Pons (tissue), 1 donor: ENCODE results near the gene PSENEN.

Experiments used
- DNase-seq: peaks from one replicate; pipeline ENCODE4 v3.0.0-alpha.2; 2016; ENCODE audit warnings: low spot score

PSENEN gene

GRCh38 chr19:35745328-35746086 is at the start of gene PSENEN, which contains the start of gene U2AF1L4:
TSS of gene PSENEN (plus strand) at chr19:35745651. CDS start at chr19:35745931, 280 bp downstream.
TSS of gene U2AF1L4 (minus strand) at chr19:35745418. CDS start at chr19:35745391, 27 bp downstream.
- peak; percentile 100 for DNase-seq

DNA sequence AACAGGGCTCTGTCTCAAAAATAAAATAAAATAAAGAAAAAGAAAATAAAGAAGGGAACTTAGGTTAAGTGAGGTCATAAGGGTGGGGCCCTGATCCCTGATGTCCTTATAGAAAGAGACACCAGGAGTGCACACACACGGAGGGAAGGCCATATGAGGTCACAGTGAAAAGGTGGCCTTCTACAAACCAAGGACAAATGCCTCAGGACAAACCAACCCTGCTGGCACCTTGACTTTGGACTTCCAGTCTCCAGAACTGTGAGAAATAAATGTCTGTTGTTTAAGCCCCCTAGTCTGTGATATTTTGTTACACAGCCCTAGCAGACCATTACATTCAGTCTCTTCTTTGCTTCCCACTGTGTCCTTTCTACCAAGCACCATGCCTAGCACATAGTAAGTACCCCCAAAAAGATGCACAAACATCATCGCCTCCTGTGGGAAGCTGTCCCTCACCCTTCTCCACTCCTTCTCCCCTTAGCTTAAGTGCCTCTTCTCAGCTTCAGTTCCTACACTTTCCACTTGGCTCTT is 49.5 kb upstream of the PSENEN start:
- DNase-seq = no peak

GRCh38 chr19:35696835-35697234 is 48.6 kb upstream of the PSENEN start:
- no peak for DNase-seq

- DNase-seq = peak; percentile 99
Measured at GRCh38 chr19:35702223-35703012, 43.0 kb upstream of the PSENEN start.

DNA sequence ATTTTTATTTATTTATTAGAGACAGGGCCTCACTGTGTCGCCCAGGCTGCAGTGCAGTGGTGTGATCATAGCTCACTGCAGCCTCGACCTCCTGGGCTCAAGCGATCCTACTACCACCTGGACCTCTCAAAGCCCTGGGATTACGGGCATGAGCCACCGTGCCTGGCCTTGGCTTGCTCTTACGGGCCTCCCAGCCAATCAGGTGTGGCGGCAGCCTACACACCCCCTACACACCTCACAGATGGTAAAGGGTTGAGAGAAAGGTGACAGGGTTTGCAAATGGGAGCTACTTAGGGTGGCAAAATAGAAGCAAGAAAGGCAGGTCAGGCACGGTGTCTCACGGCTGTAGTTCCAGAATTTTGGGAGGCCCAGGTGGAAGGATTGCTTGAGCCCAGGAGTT is 42.1 kb upstream of the PSENEN start:
- DNase-seq = no peak

DNA sequence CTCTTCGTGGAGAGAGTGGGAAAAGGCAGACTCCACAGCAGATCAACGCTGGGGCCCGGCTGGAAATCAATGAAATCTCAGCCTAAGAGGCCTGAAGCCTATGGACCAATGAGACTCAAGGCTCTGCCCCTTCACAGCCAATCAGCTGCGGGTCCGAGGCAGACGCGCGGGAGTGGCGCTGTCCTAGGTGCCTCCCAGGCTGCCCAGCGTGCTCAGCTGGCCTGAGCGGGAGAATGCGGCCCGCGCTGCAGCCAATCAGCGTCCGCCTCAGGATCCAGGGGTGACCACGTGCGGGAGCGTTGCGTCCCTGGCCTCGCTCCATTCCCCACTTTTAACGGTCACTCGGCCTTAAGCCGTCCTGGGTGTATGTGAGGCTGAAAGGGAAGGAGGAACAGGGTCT is 41.2 kb upstream of the PSENEN start, which contains the start of gene ZBTB32:
Gene ZBTB32 (plus strand): TSS at position 341 of the 400 bp plus-strand sequence. CDS start 10,069 bp downstream, outside the sequence.
- DNase-seq = no peak

- no peak for DNase-seq
Measured at GRCh38 chr19:35708391-35708790, 37.1 kb upstream of the PSENEN start.

DNA sequence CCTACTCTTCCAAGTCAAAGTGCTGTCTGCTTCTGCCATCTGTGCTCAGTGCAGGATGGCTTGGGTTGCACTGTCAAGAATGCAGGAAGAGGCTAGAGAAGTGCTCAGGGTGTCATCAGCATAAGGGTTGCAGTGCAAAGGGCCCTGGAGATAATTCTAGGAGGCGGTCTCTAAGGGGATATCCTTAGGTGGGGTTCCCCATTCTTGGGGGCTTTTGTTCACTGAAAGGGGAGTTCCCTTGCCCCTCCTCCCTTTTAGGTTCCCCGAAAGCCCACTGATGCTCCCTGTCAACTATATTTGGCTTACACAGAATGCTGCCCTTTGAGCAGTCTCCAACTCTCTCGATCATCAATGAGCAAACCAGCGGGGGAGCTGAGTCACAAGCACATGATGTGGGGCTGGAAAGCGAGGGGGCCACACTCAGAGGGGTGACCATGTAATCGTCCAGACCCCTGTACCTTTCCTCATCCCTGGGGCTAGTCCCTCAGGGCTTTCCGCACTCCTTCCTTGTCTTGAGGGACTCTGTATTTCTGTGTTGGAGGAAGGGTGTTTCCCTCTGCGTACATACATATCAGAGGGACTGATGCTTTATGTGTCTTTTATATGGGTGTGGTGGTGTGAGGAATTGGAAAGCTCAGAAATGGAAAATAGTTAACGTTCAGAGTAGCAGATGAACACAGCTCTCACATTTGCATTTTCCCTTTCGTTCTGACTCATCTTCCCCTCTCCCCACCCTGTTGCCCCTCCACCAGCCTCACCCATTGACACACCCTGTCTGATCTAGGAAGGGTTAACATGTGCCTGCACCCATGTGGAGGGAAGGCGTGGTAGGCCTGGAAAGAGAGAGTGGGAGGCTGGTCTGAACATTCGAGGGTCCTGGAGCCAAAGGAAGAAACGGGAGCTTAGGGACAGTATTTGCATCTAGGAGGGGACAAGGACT is 34.4 kb upstream of the PSENEN start:
- DNase-seq = no peak

DNA sequence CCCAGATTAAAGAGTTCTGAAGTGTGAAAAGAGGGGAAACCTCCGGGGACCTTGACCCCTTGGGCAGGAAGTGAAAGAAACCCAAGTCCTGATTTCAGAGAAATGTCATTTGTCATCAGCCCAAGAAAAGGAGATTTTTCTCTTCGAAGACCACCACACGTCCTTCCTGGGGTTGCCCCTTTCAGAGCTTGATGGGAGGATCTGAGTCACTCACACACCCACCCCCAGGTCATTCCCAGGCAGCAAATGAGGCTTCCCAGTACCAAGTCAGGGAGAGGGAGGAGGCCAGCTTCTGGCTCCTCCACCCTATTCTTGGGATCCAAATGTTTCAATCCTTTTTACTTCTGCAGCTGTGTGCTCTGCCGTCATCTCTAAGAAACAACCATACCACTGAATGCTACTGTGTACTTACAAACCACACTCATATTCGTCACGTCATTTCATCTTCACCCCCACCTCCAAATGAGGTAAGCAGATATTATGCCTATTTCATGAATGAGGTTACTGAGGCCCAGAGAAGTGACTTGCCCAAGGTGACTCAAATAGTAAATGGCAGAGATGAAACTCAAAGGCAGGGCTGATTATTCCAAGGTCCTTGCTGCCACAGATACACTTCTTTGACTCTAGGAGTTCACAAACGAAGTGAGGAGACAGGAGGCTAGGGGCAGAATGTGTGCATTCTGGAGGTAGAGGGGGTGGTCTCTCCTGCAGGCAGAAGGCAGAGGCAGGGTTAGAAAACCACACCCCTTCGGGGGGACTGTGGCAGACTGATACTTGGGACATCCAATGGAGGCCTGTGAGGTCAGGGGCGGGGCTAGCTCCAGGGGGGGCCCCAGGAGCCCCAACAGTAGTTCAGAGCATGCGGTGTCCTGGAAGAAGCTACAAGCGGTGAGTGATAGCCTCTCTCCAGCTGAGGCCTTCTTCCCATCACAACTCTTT is 32.6 kb upstream of the PSENEN start:
- no peak for DNase-seq

- no peak for DNase-seq
Measured at GRCh38 chr19:35713506-35713850, 32.0 kb upstream of the PSENEN start.

- DNase-seq = no peak
Measured at GRCh38 chr19:35713904-35714495, 31.5 kb upstream of the PSENEN start.

DNA sequence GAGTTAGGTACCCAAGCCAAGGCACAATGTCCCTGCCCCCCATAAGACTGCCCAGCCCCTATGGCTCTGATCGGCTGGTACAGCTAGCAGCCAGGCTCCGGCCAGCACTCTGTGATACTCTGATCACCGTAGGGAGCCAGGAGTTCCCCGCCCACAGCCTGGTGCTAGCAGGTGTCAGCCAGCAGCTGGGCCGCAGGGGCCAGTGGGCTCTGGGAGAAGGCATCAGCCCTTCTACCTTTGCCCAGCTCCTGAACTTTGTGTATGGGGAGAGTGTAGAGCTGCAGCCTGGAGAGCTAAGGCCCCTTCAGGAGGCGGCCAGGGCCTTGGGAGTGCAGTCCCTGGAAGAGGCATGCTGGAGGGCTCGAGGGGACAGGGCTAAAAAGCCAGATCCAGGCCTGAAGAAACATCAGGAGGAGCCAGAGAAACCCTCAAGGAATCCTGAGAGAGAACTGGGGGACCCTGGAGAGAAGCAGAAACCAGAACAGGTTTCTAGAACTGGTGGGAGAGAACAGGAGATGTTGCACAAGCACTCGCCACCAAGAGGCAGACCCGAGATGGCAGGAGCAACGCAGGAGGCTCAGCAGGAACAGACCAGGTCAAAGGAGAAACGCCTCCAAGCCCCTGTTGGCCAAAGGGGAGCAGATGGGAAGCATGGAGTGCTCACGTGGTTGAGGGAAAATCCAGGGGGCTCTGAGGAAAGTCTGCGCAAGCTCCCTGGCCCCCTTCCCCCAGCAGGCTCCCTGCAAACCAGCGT is 30.7 kb upstream of the PSENEN start:
- DNase-seq = no peak

- no peak for DNase-seq
Measured at GRCh38 chr19:35715355-35715809, 30.1 kb upstream of the PSENEN start.

DNA sequence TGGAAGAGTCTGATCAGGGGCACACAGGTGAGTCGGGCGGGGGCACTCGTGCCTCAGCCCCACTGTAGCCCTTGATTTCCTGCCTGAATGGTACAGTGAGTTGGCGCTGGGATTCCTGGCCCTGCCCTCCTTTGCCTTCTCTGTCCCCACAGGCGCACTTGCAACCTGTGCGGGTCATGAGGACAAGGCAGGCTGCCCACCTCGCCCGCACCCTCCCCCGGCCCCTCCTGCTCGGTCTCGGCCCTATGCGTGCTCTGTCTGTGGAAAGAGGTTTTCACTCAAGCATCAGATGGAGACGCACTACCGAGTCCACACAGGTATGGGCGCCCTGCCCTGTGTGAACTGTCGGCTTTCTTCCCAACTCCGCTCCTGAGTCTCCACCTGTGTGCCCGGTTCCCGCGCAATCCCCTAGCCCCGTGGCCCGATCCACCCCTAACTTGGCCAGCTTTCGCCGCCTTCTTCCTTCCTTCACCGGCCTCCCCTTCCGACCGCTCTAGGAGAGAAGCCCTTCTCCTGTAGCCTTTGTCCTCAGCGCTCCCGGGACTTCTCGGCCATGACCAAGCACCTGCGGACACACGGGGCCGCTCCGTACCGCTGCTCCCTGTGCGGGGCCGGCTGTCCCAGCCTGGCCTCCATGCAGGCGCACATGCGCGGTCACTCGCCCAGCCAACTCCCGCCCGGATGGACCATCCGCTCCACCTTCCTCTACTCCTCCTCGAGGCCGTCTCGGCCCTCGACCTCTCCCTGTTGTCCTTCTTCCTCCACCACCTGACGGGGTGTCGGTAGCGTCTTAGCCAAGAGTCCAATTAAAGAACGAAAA is 29.3 kb upstream of the PSENEN start:
- DNase-seq = no peak

DNA sequence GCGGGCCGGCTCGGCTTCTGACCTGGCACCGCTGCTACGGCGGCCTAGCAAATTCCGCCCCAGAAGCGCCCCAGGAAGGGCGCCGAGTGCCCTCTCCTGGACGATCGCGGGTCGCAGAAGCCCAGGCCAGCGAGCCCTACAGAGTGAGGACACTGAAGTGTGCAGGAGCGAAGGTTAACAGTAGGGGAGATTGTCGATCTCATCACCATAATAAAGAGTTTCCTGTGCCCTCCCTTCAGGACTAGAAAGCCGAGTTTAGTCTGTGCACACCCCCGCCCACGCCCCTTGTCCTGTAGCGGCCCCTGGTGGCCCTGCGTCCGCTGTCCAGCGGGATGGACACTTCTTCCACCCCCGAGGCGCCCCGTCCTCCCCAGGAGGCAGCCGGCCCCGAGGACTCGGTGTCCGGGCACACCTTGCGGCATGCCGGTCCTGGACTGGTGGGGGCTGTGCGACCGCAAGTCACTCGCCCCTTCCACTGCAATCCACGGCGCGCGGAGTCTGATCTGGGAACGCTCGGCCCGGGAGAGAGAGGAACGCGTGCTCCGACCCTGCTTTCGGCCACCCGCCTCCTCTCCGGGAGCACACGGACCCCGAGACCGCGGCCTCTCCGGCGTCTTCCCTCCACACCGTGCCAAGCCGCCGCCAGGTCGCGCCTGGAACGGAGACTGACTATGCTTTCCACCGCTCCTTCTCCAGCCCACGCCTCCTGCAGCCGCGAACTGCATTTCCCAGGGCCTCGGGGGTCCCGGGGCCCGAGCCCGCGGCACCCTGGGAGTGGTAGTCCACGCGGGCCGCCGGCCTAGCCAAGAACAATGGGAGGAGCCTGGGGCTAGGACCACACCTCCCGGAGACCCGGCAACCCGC is 28.4 kb upstream of the PSENEN start:
- DNase-seq = peak; percentile 94

DNA sequence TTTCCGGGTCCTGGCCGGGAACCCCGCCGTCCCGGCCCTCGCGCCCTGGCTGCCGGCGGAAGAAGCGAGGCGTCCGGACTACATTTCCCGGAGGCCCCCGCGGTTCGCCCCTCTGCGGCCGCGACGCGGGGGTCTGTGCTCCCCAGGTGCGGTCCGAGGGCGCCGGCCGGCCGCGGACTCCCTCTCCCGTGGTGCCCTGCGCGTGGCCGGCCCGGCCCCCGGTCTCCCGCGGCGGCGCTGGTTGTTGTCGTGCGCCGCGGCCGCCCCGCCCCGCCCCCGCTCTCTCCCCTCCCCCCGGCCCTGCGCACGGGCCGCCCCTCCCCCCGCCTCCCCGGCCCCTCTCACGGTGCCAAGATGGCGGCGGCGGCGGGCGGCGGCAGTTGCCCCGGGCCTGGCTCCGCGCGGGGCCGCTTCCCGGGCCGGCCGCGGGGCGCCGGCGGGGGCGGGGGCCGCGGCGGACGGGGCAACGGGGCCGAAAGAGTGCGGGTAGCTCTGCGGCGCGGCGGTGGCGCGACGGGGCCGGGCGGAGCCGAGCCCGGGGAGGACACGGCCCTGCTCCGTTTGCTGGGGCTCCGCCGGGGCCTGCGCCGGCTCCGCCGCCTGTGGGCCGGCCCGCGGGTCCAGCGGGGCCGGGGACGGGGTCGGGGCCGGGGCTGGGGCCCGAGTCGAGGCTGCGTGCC is 27.6 kb upstream of the PSENEN start, which contains the start of gene KMT2B:
Gene KMT2B (plus strand): TSS at position 339 of the 680 bp plus-strand sequence. CDS start 16 bp downstream, at position 355.
- DNase-seq = no peak
